Hindlimb muscle (tissue), 1 donor: ENCODE data around the gene TFEC. TPM values are rescaled to one million over a fixed set of nuclear protein-coding genes. Genes with fewer than 3 reads are reported as not detected.

Experiments
- DNase-seq: peaks from one replicate; pipeline ENCODE4 v3.0.0-alpha.2; 2013
- polyA plus RNA-seq: library from polyadenylated mRNA; unstranded; fragments of 120-200 nt; gene quantifications from one replicate; pipeline ENCODE4 v1.2.1, GENCODE V29; 2013; ENCODE audit not compliant: insufficient read length

The TFEC gene
- polyA plus RNA-seq, 1 donor = 1.6 TPM

DNA sequence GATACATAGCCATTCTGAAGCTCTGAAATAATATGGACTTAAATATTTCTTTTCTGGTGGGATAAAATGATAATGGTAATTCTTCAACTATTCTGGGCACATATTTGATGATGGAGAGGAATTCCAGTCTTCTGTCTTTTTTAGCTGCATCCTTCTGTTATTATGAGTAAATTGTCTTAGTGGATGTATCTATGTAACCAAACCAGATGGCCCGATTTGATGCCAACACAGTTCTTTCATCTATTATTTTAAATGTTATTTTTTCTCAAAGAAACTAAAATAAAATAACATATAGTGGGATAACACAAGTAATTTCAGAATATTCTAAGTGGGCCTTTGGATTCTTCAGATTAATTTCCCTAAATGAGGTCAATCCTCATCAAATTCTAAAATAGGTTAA is 110.2 kb downstream of the TFEC start:
- DNase-seq = no peak

DNA sequence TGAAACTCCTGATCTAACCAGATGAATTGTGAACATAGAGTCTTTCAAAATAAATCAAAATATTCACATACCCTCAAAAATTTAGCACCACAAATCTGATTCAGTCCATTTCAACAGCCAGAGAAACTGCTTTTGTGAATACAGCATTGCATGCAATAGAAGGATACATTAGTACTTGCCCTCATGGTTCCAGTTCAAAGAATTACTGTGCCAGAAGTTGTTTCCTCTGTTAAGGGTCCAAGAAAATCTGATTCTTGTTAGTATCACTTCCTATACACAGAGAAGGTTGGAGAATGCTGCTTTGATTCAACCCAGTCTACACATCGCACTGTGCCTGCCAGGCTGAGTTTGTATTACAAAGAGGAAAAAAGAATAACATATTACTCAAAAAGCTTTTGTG is 115.6 kb downstream of the TFEC start:
- no peak for DNase-seq

DNA sequence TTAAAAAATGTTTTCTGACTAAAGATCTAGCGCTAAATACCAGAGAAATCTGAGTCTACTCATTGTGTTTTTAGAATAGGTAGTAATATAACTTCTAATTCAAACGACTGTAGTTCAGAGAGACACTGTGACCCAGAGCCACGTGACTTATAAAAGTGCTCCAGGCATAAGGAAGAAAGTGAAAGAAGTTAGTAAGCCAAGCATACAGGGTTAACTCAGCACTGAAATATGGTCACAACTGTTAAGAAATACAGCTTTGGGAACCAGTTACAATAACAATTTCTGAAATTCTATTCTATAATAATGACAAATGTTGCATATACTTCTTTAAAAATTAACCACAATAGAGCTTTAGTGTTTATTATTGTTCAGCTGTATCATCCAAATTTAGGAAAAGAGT is 119.1 kb downstream of the TFEC start:
- DNase-seq = no peak

DNA sequence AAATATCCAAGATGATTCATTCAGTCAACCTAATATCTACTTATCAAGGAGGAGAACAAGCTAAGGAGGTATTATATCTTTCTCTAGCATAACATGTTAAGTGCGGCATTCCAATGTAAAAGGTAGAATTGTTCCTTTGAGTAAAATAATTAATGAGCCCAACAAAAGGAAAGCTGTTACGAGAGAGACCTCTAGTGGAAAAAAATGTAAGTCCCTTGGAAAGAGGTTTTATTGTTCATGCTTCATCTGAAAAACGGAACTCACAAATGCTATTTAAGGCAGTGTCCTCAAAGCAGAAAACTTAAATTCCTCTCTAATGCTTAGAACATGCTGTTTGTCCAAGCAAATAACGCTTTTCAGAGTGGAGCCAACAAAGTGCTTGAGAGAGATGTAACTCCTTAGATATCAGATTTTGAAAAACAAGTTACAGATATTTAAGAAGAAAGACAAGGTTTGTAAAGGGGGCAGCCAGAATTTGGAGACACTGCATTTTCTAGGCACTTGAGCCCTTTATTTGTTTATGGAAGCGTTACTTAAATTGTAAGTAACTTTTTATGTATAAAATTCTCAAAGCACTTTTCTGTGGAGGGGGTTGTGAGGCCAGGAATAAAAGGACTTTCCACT is 119.9 kb downstream of the TFEC start:
- DNase-seq = peak; percentile 41

DNA sequence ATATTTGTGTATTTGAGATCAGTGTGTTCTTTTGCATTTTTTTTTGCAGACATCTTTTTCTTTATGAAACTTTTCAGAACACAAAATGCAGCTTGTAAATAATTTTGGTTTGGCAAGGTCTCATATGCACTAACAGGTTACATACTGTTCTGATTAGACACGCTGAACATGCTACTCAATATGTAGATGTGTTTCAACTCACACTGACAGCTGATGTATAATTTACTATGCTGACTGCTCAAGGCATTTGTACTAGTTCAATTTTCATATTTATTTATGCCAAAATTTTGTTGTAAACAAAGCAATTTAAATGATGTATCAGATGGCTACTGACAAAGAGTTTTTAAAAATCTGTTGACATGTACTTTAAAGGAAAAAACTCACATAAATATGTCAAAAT is 123.8 kb downstream of the TFEC start:
- DNase-seq = no peak

DNA sequence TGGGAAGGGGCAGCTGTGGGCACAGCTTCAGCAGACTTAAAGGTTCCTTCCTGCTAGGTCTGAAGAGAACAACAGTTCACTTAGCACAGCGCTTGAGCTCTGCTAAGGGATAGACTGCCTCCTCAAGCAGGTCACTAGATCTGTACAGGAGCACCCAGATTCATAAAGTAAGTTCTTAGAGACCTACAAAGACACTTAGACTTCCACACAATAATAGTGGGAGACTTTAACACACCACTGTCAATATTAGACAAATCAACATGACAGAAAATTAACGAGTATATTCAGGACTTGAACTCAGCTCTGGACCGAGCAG is 140.9 kb downstream of the TFEC start:
- no peak for DNase-seq

DNA sequence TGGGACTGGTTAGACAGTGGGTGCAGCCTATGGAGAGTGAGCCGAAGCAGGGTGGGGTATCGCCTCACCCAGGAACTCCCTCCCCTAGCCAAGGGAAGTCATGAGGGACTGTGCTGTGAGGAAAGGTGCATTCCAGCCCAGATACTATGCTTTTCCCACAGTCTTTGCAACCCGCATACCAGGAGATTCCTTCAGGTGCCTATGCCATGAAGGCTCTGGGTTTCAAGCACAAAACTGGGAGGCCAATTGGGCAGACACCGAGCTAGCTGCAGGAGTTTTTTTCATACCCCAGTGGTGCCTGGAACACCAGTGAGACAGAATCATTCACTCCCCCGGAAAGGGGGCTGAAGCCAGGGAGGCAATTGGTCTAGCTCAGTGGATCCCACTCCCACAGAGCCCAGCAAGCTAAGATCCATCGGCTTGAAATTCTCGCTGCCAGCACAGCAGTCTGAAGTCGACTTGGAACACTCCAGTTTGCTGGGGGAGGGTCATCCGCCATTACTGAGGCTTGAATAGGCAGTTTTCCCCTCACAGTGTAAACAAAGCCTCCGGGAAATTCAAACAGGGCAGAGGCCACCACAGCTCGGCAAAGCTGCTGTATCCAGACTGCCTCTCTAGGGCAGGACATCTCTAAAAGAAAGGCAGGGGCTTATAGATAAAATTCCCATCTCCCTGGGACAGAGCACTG is 141.4 kb downstream of the TFEC start:
- no peak for DNase-seq

DNA sequence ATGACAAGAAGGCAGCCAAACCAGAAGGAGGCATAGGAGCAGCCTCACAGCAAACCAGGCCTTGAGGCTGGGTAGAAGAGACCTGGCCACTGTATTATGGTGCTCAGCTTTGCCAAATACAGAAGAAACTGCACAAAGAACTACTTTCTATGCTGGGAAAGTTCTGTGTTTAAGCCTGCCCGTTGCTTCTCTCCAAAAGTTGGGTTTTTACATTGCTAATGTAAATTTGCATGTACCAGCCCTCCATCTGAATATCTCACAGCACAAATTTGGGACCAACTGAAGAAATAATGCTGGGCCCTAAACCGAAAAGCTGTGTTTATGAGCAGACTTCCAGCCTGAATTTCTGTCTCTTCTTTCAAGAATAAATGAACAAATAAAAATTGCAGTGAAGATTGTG is 145.0 kb downstream of the TFEC start:
- no peak for DNase-seq

Other genes with a start within 250 kb of the TFEC start
- gene TES, start 179.8 kb upstream of the TFEC start, polyA plus RNA-seq = 13.1 TPM